ENCODE data around the gene JAGN1.

Gene JAGN1

GRCh38 chr3:9876991-9877390, 13.4 kb upstream of the JAGN1 start:
- Histone ChIP-seq H3K27ac (no peak overlapping the region), H3K9me3 (ENCODE audit: low read depth, low read length) (no peaks in the 10 kb centered on the region), H3K4me3 (no peak overlapping the region), H3K9ac (ENCODE audit: insufficient read length) (no peak overlapping the region), H3K36me3 (ENCODE audit: insufficient read depth, low read length) (no peaks in the 10 kb centered on the region)
- DNase-seq (ENCODE audit: low read depth, low spot score) = no peak
- no peak for TF ChIP-seq FOXP2 (optimal IDR thresholded peaks at IDR 0.05; ENCODE audit: control extremely low read depth, extremely low read length, insufficient read depth)
- no peak for TF ChIP-seq EZH2 (IDR thresholded peaks at IDR 0.05)
- no peak for TF ChIP-seq POLR2AphosphoS5 (IDR thresholded peaks at IDR 0.05; ENCODE audit: borderline replicate concordance, low read depth, low read length)

GRCh38 chr3:9878700-9879099, 11.7 kb upstream of the JAGN1 start:
- H3K9ac ChIP-seq (ENCODE audit: insufficient read length) = no peak overlapping the region
- no peak overlapping the region for H3K4me3 ChIP-seq
- no peaks in the 10 kb centered on the region for H3K36me3 ChIP-seq (ENCODE audit: insufficient read depth, low read length)
- no peak for DNase-seq (ENCODE audit: low read depth, low spot score)
- H3K27ac ChIP-seq = no peak overlapping the region
- no peaks in the 10 kb centered on the region for H3K9me3 ChIP-seq (ENCODE audit: low read depth, low read length)
- no peak for TF ChIP-seq EZH2 (IDR thresholded peaks at IDR 0.05)
- TF ChIP-seq FOXP2 (optimal IDR thresholded peaks at IDR 0.05; ENCODE audit: control extremely low read depth, extremely low read length, insufficient read depth) = no peak
- no peak for TF ChIP-seq POLR2AphosphoS5 (IDR thresholded peaks at IDR 0.05; ENCODE audit: borderline replicate concordance, low read depth, low read length)

GRCh38 chr3:9879830-9880549, 10.4 kb upstream of the JAGN1 start, which contains the start of gene CIDEC:
Gene CIDEC, minus strand, starts transcription at chr3:9880253. Its CDS starts 1,767 bp downstream, at chr3:9878486.
- Histone ChIP-seq H3K36me3 (ENCODE audit: insufficient read depth, low read length) (no peaks in the 10 kb centered on the region), H3K9ac (ENCODE audit: insufficient read length) (no peak within 1 kb of the TSS), H3K9me3 (ENCODE audit: low read depth, low read length) (no peaks in the 10 kb centered on the region), H3K27ac (no peak within 1 kb of the TSS), H3K4me3 (no peak within 1 kb of the TSS)
- no peak for DNase-seq (ENCODE audit: low read depth, low spot score)
- no peak for TF ChIP-seq EZH2 (IDR thresholded peaks at IDR 0.05)
- TF ChIP-seq POLR2AphosphoS5 (IDR thresholded peaks at IDR 0.05; ENCODE audit: borderline replicate concordance, low read depth, low read length) = no peak
- no peak for TF ChIP-seq FOXP2 (optimal IDR thresholded peaks at IDR 0.05; ENCODE audit: control extremely low read depth, extremely low read length, insufficient read depth)

GRCh38 chr3:9881441-9881840, 9.0 kb upstream of the JAGN1 start:
- TF ChIP-seq FOXP2 (optimal IDR thresholded peaks at IDR 0.05; ENCODE audit: control extremely low read depth, extremely low read length, insufficient read depth) (no peak), POLR2AphosphoS5 (IDR thresholded peaks at IDR 0.05; ENCODE audit: borderline replicate concordance, low read depth, low read length) (no peak), EZH2 (IDR thresholded peaks at IDR 0.05) (no peak)
- Histone ChIP-seq H3K4me3 (no peak overlapping the region), H3K27ac (no peak overlapping the region)

GRCh38 chr3:9883706-9884554, 6.5 kb upstream of the JAGN1 start:
- Histone ChIP-seq H3K9me3 (ENCODE audit: low read depth, low read length) (no peaks in the 10 kb centered on the region), H3K27ac (no peak overlapping the region), H3K9ac (ENCODE audit: insufficient read length) (no peak overlapping the region), H3K36me3 (ENCODE audit: insufficient read depth, low read length) (no peaks in the 10 kb centered on the region), H3K4me3 (no peak overlapping the region)
- TF ChIP-seq FOXP2 (optimal IDR thresholded peaks at IDR 0.05; ENCODE audit: control extremely low read depth, extremely low read length, insufficient read depth) (no peak), POLR2AphosphoS5 (IDR thresholded peaks at IDR 0.05; ENCODE audit: borderline replicate concordance, low read depth, low read length) (no peak), EZH2 (IDR thresholded peaks at IDR 0.05) (no peak)
- DNase-seq (ENCODE audit: low read depth, low spot score) = no peak

More at GRCh38 chr3:9881441-9881840, 9.0 kb upstream of the JAGN1 start:
- Histone ChIP-seq H3K36me3 (ENCODE audit: insufficient read depth, low read length) (no peaks in the 10 kb centered on the region), H3K9ac (ENCODE audit: insufficient read length) (no peak overlapping the region), H3K9me3 (ENCODE audit: low read depth, low read length) (no peaks in the 10 kb centered on the region)
- DNase-seq (ENCODE audit: low read depth, low spot score) = no peak

GRCh38 chr3:9884555-9885165, 5.8 kb upstream of the JAGN1 start:
- Histone ChIP-seq H3K36me3 (ENCODE audit: insufficient read depth, low read length) (no peaks in the 10 kb centered on the region), H3K9me3 (ENCODE audit: low read depth, low read length) (no peaks in the 10 kb centered on the region), H3K27ac (no peak overlapping the region), H3K4me3 (no peak overlapping the region), H3K9ac (ENCODE audit: insufficient read length) (no peak overlapping the region)
- no peak for TF ChIP-seq EZH2 (IDR thresholded peaks at IDR 0.05)
- no peak for TF ChIP-seq POLR2AphosphoS5 (IDR thresholded peaks at IDR 0.05; ENCODE audit: borderline replicate concordance, low read depth, low read length)
- TF ChIP-seq FOXP2 (optimal IDR thresholded peaks at IDR 0.05; ENCODE audit: control extremely low read depth, extremely low read length, insufficient read depth) = no peak
- DNase-seq (ENCODE audit: low read depth, low spot score) = no peak

GRCh38 chr3:9886328-9886727, 4.1 kb upstream of the JAGN1 start:
- Histone ChIP-seq H3K36me3 (ENCODE audit: insufficient read depth, low read length) (no peaks in the 10 kb centered on the region), H3K9me3 (ENCODE audit: low read depth, low read length) (no peaks in the 10 kb centered on the region), H3K4me3 (no peak overlapping the region), H3K27ac (no peak overlapping the region), H3K9ac (ENCODE audit: insufficient read length) (no peak overlapping the region)
- DNase-seq (ENCODE audit: low read depth, low spot score) = no peak
- TF ChIP-seq POLR2AphosphoS5 (IDR thresholded peaks at IDR 0.05; ENCODE audit: borderline replicate concordance, low read depth, low read length) (no peak), EZH2 (IDR thresholded peaks at IDR 0.05) (no peak), FOXP2 (optimal IDR thresholded peaks at IDR 0.05; ENCODE audit: control extremely low read depth, extremely low read length, insufficient read depth) (no peak)

- DNase-seq (ENCODE audit: low read depth, low spot score) = no peak
- H3K36me3 ChIP-seq (ENCODE audit: insufficient read depth, low read length) = peaks cover 2% of the 10 kb centered on the region; the same call in 1 of the 2 replicates
- H3K4me3 ChIP-seq = no peak overlapping the region
- no peak overlapping the region for H3K9ac ChIP-seq (ENCODE audit: insufficient read length)
- H3K27ac ChIP-seq = no peak overlapping the region
- no peaks in the 10 kb centered on the region for H3K9me3 ChIP-seq (ENCODE audit: low read depth, low read length)
- TF ChIP-seq EZH2 (IDR thresholded peaks at IDR 0.05) = no peak
- no peak for TF ChIP-seq POLR2AphosphoS5 (IDR thresholded peaks at IDR 0.05; ENCODE audit: borderline replicate concordance, low read depth, low read length)
- no peak for TF ChIP-seq FOXP2 (optimal IDR thresholded peaks at IDR 0.05; ENCODE audit: control extremely low read depth, extremely low read length, insufficient read depth)
Measured at GRCh38 chr3:9887480-9887879, 2.9 kb upstream of the JAGN1 start.
